ENCODE results near the gene SIGLEC7.

DNA sequence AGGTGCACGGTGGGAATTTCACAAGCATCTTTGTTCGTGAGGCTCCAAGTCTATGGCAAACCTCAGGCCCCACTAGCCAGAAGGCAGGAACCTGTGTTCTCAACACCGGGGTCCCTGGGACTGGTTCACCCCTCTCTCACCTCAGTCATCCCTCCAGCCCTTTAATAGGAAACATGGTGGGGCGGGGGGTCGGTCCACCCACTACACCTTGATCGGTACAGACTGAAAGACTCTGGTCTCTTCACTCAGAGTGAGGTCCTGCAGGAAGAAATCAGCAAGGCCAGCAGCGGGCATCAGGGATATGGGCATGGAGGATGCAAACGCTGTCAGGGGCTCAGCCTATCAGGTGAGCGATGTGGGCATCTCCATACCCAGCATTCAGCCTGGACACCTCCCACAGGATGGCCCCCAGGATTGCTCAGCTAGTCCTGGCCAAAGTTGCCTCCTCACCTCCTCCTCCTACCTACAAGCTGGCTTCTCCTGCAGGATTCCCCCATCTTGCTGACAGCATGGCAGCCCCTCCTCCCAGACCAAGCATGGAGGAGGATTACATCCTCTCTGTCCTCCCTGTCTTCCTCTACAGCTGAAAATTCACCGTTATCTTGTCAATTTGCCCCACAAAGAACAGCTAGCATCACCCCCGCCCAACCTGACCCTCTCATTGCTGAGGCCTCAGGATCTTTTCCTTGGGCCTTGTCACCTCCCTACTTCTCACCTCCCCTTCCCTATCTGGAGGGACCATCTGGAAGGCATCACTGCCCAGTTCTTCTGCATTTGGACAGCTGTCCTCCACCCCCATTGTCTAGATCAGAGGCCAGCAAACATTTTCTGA is 45.5 kb downstream of the SIGLEC7 start:
- TF ChIP-seq, protein P1, sequence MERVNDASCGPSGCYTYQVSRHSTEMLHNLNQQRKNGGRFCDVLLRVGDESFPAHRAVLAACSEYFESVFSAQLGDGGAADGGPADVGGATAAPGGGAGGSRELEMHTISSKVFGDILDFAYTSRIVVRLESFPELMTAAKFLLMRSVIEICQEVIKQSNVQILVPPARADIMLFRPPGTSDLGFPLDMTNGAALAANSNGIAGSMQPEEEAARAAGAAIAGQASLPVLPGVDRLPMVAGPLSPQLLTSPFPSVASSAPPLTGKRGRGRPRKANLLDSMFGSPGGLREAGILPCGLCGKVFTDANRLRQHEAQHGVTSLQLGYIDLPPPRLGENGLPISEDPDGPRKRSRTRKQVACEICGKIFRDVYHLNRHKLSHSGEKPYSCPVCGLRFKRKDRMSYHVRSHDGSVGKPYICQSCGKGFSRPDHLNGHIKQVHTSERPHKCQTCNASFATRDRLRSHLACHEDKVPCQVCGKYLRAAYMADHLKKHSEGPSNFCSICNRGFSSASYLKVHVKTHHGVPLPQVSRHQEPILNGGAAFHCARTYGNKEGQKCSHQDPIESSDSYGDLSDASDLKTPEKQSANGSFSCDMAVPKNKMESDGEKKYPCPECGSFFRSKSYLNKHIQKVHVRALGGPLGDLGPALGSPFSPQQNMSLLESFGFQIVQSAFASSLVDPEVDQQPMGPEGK (CRISPR knock-in tag; IDR thresholded peaks at IDR 0.05; ENCODE audit: borderline replicate concordance), result no peak
- no peak for TF ChIP-seq ZFP30 (CRISPR knock-in tag; IDR thresholded peaks at IDR 0.05)
- no peak for TF ChIP-seq OSR1 (CRISPR knock-in tag; IDR thresholded peaks at IDR 0.05)
- TF ChIP-seq TOX (CRISPR knock-in tag; IDR thresholded peaks at IDR 0.05; ENCODE audit: borderline replicate concordance), result no peak
- TF ChIP-seq ISL1 (CRISPR knock-in tag; IDR thresholded peaks at IDR 0.05), result no peak
- no peak for TF ChIP-seq ARNTL (CRISPR knock-in tag; IDR thresholded peaks at IDR 0.05; ENCODE audit: borderline replicate concordance, low read depth)
- no peak for TF ChIP-seq ESRRG (CRISPR knock-in tag; IDR thresholded peaks at IDR 0.05)

All from SK-N-SH treated with all-trans-retinoic acid at 6 μM for 48 hours (cell line).